Muscle layer of duodenum (tissue), 2 donors: Measurements from ENCODE around the gene SIX3.

Experiments used
- H3K27ac ChIP-seq: one replicate; pipeline ENCODE4 v1.7.0; 2013; ENCODE audit warnings: mild to moderate bottlenecking, low read length
- H3K27me3 ChIP-seq: one replicate; pipeline ENCODE4 v1.7.0; 2013; ENCODE audit warnings: low read depth, mild to moderate bottlenecking, control low read depth, low read length
- H3K36me3 ChIP-seq, 2 donors: one replicate each; pipeline ENCODE4 v1.7.0; 2013; ENCODE audit warnings: low read length in 2 of 2, control low read depth in 1 of 2, mild to moderate bottlenecking in 1 of 2; ENCODE audit not compliant: insufficient read depth in 2 of 2, control insufficient read depth in 1 of 2
- H3K4me1 ChIP-seq, 2 donors: one replicate each; pipeline ENCODE4 v1.7.0; 2013; ENCODE audit warnings: low read length in 2 of 2, mild to moderate bottlenecking in 2 of 2, control low read depth in 1 of 2, moderate library complexity in 1 of 2; ENCODE audit not compliant: insufficient read depth in 2 of 2, control insufficient read depth in 1 of 2
- H3K4me3 ChIP-seq, 2 donors: one replicate each; pipeline ENCODE4 v1.7.0; 2013; ENCODE audit warnings: low read length in 2 of 2, low read depth in 1 of 2, mild to moderate bottlenecking in 1 of 2
- H3K9me3 ChIP-seq, 2 donors: one replicate each; pipeline ENCODE4 v1.7.0; 2013; ENCODE audit warnings: low read length in 2 of 2, control low read depth in 1 of 2, mild to moderate bottlenecking in 1 of 2; ENCODE audit not compliant: control insufficient read depth in 1 of 2
- donor health status: healthy.

SIX3 gene

GRCh38 chr2:44953499-44953883, 12.0 kb downstream of the SIX3 start:
- Histone ChIP-seq H3K27ac (no peak overlapping the region), H3K9me3 (no peaks in the 10 kb centered on the region), H3K4me3 (no peak overlapping the region), H3K27me3 (peaks cover 62% of the 10 kb centered on the region), H3K4me1 (peaks cover 0 to 41% of the 10 kb centered on the region in 2 donors), H3K36me3 (no peaks in the 10 kb centered on the region)

GRCh38 chr2:44954447-44954888, 13.0 kb downstream of the SIX3 start:
- Histone ChIP-seq H3K27ac (no peak overlapping the region), H3K9me3 (no peaks in the 10 kb centered on the region), H3K4me3 (peak overlapping the region; percentile 33 to 51), H3K36me3 (no peaks in the 10 kb centered on the region), H3K27me3 (peaks cover 53% of the 10 kb centered on the region), H3K4me1 (peaks cover 0 to 37% of the 10 kb centered on the region in 2 donors)

- H3K4me1 ChIP-seq: peaks cover 0 to 34% of the 10 kb centered on the region in 2 donors
- H3K4me3 ChIP-seq: peak overlapping the region; percentile 33 to 51
- no peaks in the 10 kb centered on the region for H3K9me3 ChIP-seq
- peaks cover 51% of the 10 kb centered on the region for H3K27me3 ChIP-seq
- no peaks in the 10 kb centered on the region for H3K36me3 ChIP-seq
- H3K27ac ChIP-seq: no peak overlapping the region
These were observed 13.5 kb downstream of the SIX3 start for GRCh38 chr2:44954889-44955592.

- Histone ChIP-seq H3K4me3 (peak overlapping the region in 1 of 2 donors; percentile 51), H3K27ac (no peak overlapping the region), H3K27me3 (peaks cover 43% of the 10 kb centered on the region), H3K36me3 (no peaks in the 10 kb centered on the region), H3K4me1 (peaks cover 0 to 34% of the 10 kb centered on the region in 2 donors), H3K9me3 (no peaks in the 10 kb centered on the region)
These were observed 14.3 kb downstream of the SIX3 start for GRCh38 chr2:44955593-44956392.

GRCh38 chr2:44956843-44957242, 15.3 kb downstream of the SIX3 start:
- no peak overlapping the region for H3K4me3 ChIP-seq
- H3K9me3 ChIP-seq: no peaks in the 10 kb centered on the region
- peaks cover 34% of the 10 kb centered on the region for H3K27me3 ChIP-seq
- no peaks in the 10 kb centered on the region for H3K36me3 ChIP-seq
- peaks cover 0 to 32% of the 10 kb centered on the region in 2 donors for H3K4me1 ChIP-seq
- H3K27ac ChIP-seq: no peak overlapping the region

GRCh38 chr2:44957656-44958327, 16.3 kb downstream of the SIX3 start:
- Histone ChIP-seq H3K4me1 (peaks cover 0 to 24% of the 10 kb centered on the region in 2 donors), H3K9me3 (no peaks in the 10 kb centered on the region), H3K36me3 (no peaks in the 10 kb centered on the region), H3K27me3 (peaks cover 28% of the 10 kb centered on the region), H3K27ac (no peak overlapping the region), H3K4me3 (no peak overlapping the region)

GRCh38 chr2:44959855-44960254, 18.4 kb downstream of the SIX3 start:
- Histone ChIP-seq H3K4me3 (no peak overlapping the region), H3K27me3 (peaks cover 13% of the 10 kb centered on the region), H3K27ac (no peak overlapping the region), H3K9me3 (no peaks in the 10 kb centered on the region), H3K4me1 (peaks cover 0 to 13% of the 10 kb centered on the region in 2 donors), H3K36me3 (no peaks in the 10 kb centered on the region)

GRCh38 chr2:44960871-44961270, 19.4 kb downstream of the SIX3 start:
- Histone ChIP-seq H3K4me3 (no peak overlapping the region), H3K36me3 (no peaks in the 10 kb centered on the region), H3K27me3 (peaks cover 12% of the 10 kb centered on the region), H3K4me1 (peaks cover 0 to 3% of the 10 kb centered on the region in 2 donors), H3K27ac (no peak overlapping the region), H3K9me3 (no peaks in the 10 kb centered on the region)

GRCh38 chr2:44962176-44962695, 20.7 kb downstream of the SIX3 start:
- H3K9me3 ChIP-seq: no peaks in the 10 kb centered on the region
- H3K4me1 ChIP-seq: no peaks in the 10 kb centered on the region
- H3K27me3 ChIP-seq: peaks cover 11% of the 10 kb centered on the region
- no peak overlapping the region for H3K27ac ChIP-seq
- H3K4me3 ChIP-seq: no peak overlapping the region
- no peaks in the 10 kb centered on the region for H3K36me3 ChIP-seq

GRCh38 chr2:44964752-44965236, 23.3 kb downstream of the SIX3 start:
- peaks cover 11% of the 10 kb centered on the region for H3K27me3 ChIP-seq

GRCh38 chr2:44965684-44966083, 24.2 kb downstream of the SIX3 start:
- Histone ChIP-seq H3K9me3 (no peaks in the 10 kb centered on the region), H3K4me3 (no peak overlapping the region), H3K27ac (no peak overlapping the region), H3K4me1 (no peaks in the 10 kb centered on the region), H3K36me3 (no peaks in the 10 kb centered on the region), H3K27me3 (peaks cover 11% of the 10 kb centered on the region)

More at GRCh38 chr2:44964752-44965236, 23.3 kb downstream of the SIX3 start:
- no peak overlapping the region for H3K27ac ChIP-seq
- no peak overlapping the region for H3K4me3 ChIP-seq
- H3K36me3 ChIP-seq: no peaks in the 10 kb centered on the region
- H3K4me1 ChIP-seq: no peaks in the 10 kb centered on the region
- no peaks in the 10 kb centered on the region for H3K9me3 ChIP-seq
